A549 (cell line): ENCODE data around the gene PLEKHA7.

ENCODE experiments used
- BHLHE40 ChIP-seq: IDR thresholded peaks from 2 replicates; pipeline ENCODE4 v1.6.1; 2012; ENCODE audit warnings: low read depth, low read length, inconsistent platforms
- FOSL2 ChIP-seq, 2 experiments: fragments of 450-650 bp in 1 of 2; fragments of >200 bp in 1 of 2; sonication (Bioruptor Twin) in 1 of 2; formaldehyde crosslinking; IDR thresholded peaks; 2 replicates each; pipeline versions ENCODE4 v1.5.0 to v1.6.1; 2016 to 2020; ENCODE audit warnings: mild to moderate bottlenecking in 1 of 2, moderate library complexity in 1 of 2
- MAFK ChIP-seq: fragments of 450-650 bp; IDR thresholded peaks from 2 replicates; pipeline ENCODE4 v1.6.1; 2014; ENCODE audit not compliant: partially characterized antibody
- POLR2A ChIP-seq: IDR thresholded peaks from 2 replicates; pipeline ENCODE4 v1.6.1; 2012; ENCODE audit warnings: mild to moderate bottlenecking, low read length
- TF ChIP-seq, protein P1 (sequence below): fragments of >200 bp; sonication (Bioruptor Twin); formaldehyde crosslinking; IDR thresholded peaks from 3 replicates; pipeline ENCODE4 v1.5.1; 2016
- TF ChIP-seq, protein P2 (sequence below): IDR thresholded peaks from 2 replicates; pipeline ENCODE4 v1.6.1; 2012
- TF ChIP-seq, protein P3 (sequence below): IDR thresholded peaks from 2 replicates; pipeline ENCODE4 v1.6.1; 2012
- TF ChIP-seq, protein P4 (sequence below): fragments of 450-650 bp; IDR thresholded peaks from 2 replicates; pipeline ENCODE4 v1.6.1; 2014; ENCODE audit warnings: antibody characterized with exemption

DNA sequence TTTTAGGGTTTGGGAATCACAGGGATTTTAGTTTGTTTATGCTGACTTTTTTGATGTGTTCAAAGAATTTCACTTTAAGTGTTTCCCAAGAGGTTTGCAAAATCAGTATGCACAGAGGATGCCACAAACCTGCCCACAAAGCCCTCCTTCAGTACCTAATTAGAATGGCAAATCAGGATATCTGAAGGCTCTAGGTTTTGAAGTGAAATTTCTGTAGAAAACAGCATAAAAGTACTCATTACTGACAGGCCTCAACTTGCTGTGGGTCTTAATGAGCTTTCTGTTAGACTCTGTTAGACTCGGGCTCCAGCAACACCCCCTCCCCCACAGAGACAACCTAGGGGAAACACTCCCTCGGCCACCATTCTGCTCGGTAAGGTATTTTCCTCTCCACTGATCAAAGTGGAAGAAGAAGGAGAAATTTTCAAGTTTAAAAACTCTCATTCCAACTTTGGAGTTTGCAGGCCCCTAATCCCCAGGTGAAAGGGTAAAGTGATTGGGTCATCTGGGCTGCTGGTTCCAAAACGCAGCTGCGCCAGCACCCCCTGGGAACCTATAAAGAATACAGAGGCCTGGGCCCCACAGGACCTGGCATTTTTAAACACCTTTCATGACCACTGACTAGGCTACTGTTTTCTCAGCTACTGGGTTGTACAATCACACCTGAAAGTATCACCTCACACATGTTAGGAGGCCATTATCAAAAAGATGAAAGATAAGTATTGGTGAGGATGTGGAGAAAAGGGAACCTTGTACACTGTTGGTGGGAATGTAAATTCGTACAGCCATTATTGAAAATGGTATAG is 67.5 kb downstream of the PLEKHA7 start:
- TF ChIP-seq POLR2A, result no peak
- TF ChIP-seq, protein P1, sequence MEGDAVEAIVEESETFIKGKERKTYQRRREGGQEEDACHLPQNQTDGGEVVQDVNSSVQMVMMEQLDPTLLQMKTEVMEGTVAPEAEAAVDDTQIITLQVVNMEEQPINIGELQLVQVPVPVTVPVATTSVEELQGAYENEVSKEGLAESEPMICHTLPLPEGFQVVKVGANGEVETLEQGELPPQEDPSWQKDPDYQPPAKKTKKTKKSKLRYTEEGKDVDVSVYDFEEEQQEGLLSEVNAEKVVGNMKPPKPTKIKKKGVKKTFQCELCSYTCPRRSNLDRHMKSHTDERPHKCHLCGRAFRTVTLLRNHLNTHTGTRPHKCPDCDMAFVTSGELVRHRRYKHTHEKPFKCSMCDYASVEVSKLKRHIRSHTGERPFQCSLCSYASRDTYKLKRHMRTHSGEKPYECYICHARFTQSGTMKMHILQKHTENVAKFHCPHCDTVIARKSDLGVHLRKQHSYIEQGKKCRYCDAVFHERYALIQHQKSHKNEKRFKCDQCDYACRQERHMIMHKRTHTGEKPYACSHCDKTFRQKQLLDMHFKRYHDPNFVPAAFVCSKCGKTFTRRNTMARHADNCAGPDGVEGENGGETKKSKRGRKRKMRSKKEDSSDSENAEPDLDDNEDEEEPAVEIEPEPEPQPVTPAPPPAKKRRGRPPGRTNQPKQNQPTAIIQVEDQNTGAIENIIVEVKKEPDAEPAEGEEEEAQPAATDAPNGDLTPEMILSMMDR, result no peak
- TF ChIP-seq, protein P2, sequence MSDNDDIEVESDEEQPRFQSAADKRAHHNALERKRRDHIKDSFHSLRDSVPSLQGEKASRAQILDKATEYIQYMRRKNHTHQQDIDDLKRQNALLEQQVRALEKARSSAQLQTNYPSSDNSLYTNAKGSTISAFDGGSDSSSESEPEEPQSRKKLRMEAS, result no peak
- TF ChIP-seq MAFK, result no peak
- TF ChIP-seq, protein P3, sequence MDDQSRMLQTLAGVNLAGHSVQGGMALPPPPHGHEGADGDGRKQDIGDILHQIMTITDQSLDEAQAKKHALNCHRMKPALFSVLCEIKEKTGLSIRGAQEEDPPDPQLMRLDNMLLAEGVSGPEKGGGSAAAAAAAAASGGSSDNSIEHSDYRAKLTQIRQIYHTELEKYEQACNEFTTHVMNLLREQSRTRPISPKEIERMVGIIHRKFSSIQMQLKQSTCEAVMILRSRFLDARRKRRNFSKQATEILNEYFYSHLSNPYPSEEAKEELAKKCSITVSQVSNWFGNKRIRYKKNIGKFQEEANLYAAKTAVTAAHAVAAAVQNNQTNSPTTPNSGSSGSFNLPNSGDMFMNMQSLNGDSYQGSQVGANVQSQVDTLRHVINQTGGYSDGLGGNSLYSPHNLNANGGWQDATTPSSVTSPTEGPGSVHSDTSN, result no peak
- TF ChIP-seq, protein P4, sequence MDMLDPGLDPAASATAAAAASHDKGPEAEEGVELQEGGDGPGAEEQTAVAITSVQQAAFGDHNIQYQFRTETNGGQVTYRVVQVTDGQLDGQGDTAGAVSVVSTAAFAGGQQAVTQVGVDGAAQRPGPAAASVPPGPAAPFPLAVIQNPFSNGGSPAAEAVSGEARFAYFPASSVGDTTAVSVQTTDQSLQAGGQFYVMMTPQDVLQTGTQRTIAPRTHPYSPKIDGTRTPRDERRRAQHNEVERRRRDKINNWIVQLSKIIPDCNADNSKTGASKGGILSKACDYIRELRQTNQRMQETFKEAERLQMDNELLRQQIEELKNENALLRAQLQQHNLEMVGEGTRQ, result no peak
- TF ChIP-seq BHLHE40, result no peak
- TF ChIP-seq FOSL2 (IDR thresholded peaks at IDR 0.05), result no peak
- TF ChIP-seq FOSL2 (CRISPR knock-in tag; IDR thresholded peaks at IDR 0.05), result no peak
